A549 treated with DMSO at 1 μM for 4 hours (cell line): ENCODE measurements around the gene SPRY2. TPM values are rescaled to one million over a fixed set of nuclear protein-coding genes. Genes with fewer than 3 reads are reported as not detected.

Experiments used
- total RNA-seq: library from RNA; stranded (reverse); fragments of 200-300 nt; extraction: Qiagen RNA extraction; gene quantifications from 5 replicates; pipeline ENCODE4 v1.2.3, GENCODE V29; 2022; ENCODE audit warnings: low read depth

The SPRY2 gene
- 11.1 to 15.0 TPM (median 12.2 TPM) in 5 replicates for total RNA-seq

GRCh38 chr13:80341101-80341755 lies at the start of gene SPRY2:
SPRY2 (minus strand) TSS chr13:80341126; CDS start chr13:80337705, 3,421 bp downstream.

